GM12878 (cell line): ENCODE data around the gene LVRN. TPM values are rescaled to one million over a fixed set of nuclear protein-coding genes. Genes with fewer than 3 reads are reported as not detected.

Source experiments
- ATAC-seq: fragments of 200-7000 bp; cut with Tn5 transposase; 3 replicates; pipeline ENCODE4 v1.9.1; 2020; ENCODE audit warnings: mild to moderate bottlenecking, moderate library complexity
- BruUV-seq: library from RNA; stranded (reverse); fragments of 400-500 nt; replicated peaks from 2 replicates; lab custom pipeline; 2021; lab: Mats Ljungman, UMichigan
- CTCF ChIA-PET: fragments of 300-600 bp; sonication (Branson Sonifier 250); formaldehyde crosslinking; extraction: SDS; loops from one replicate; lab custom pipeline; 2021; ENCODE audit warnings: inconsistent platforms; lab: Yijun Ruan, JAX
- POLR2A ChIA-PET: fragments of 350-600 bp; formaldehyde crosslinking; extraction: SDS; loops from one replicate; lab custom pipeline; 2021; ENCODE audit warnings: inconsistent platforms; lab: Charles Lee
- RAD21 ChIA-PET: fragments of 300-600 bp; sonication (Branson Sonifier 250); formaldehyde crosslinking; loops from one replicate; lab custom pipeline; 2023; ENCODE audit warnings: antibody characterized with exemption; ENCODE audit not compliant: unreplicated experiment; lab: Charles Lee
- SMC1A ChIA-PET: fragments of 300-600 bp; sonication (Branson Sonifier 250); formaldehyde crosslinking; loops from one replicate; lab custom pipeline; 2023; ENCODE audit not compliant: unreplicated experiment, uncharacterized antibody; lab: Charles Lee
- DNase-seq: peaks from one replicate; pipeline ENCODE4 v3.0.0-alpha.2; 2011; ENCODE audit warnings: low read depth, low spot score
- FAIRE-seq: peaks from 3 replicates; lab custom pipeline; 2011; peaks lifted over from hg19 to GRCh38; lab: Jason Lieb, UNC
- H2AFZ ChIP-seq: 2 replicates; pipeline ENCODE4 v1.6.0; 2011; ENCODE audit warnings: low read depth, low read length, control low read depth; ENCODE audit not compliant: control insufficient read depth
- H3K27ac ChIP-seq: 2 replicates; pipeline ENCODE4 v1.5.1; 2011; ENCODE audit warnings: control low read depth; ENCODE audit not compliant: control insufficient read depth, insufficient read depth
- H3K27me3 ChIP-seq, 2 experiments: replicated peaks in 1 of 2; 2 replicates each; pipeline versions ENCODE4 v1.6.0 to v1.6.1; 2011; ENCODE audit warnings: low read length in 1 of 2; ENCODE audit not compliant: control insufficient read depth in 2 of 2, insufficient read depth in 2 of 2
- H3K36me3 ChIP-seq, 2 experiments: 2 replicates each; pipeline ENCODE4 v1.5.1; 2011; ENCODE audit warnings: low read length in 1 of 2; ENCODE audit not compliant: control insufficient read depth in 2 of 2, insufficient read depth in 2 of 2
- H3K4me1 ChIP-seq: 2 replicates; pipeline ENCODE4 v1.6.1; 2011; ENCODE audit warnings: mild to moderate bottlenecking, low read length, moderate library complexity, mixed read lengths; ENCODE audit not compliant: control insufficient read depth, insufficient read depth
- H3K4me2 ChIP-seq: 2 replicates; pipeline ENCODE4 v1.6.0; 2011; ENCODE audit warnings: control low read depth; ENCODE audit not compliant: control insufficient read depth, insufficient read depth
- H3K4me3 ChIP-seq: fragments of 200-600 bp; sonication (generic); 2 replicates; pipeline ENCODE4 v1.5.1; 2016
- H3K79me2 ChIP-seq: 2 replicates; pipeline ENCODE4 v1.6.0; 2011; ENCODE audit warnings: low read length; ENCODE audit not compliant: control insufficient read depth, insufficient read depth
- H3K9ac ChIP-seq: 2 replicates; pipeline ENCODE4 v1.8.0; 2011; ENCODE audit warnings: low read length, control low read depth, mixed read lengths; ENCODE audit not compliant: control insufficient read depth, insufficient read depth
- H3K9me3 ChIP-seq: replicated peaks from 3 replicates; pipeline ENCODE4 v1.5.1; 2011; ENCODE audit warnings: mild to moderate bottlenecking, low read length; ENCODE audit not compliant: control insufficient read depth, insufficient read depth
- H4K20me1 ChIP-seq: 2 replicates; pipeline ENCODE4 v1.6.0; 2011; ENCODE audit not compliant: control insufficient read depth, insufficient read depth
- BMI1 ChIP-seq: fragments of 450-650 bp; IDR thresholded peaks from 2 replicates; pipeline ENCODE4 v1.6.1; 2016; ENCODE audit warnings: mild to moderate bottlenecking, moderate library complexity, borderline replicate concordance
- POU2F2 ChIP-seq: IDR thresholded peaks from 3 replicates; pipeline ENCODE4 v1.6.1; 2011; ENCODE audit warnings: low read depth, mild to moderate bottlenecking, low read length, borderline replicate concordance
- SPI1 ChIP-seq: IDR thresholded peaks from 2 replicates; pipeline ENCODE4 v1.6.1; 2011; ENCODE audit warnings: low read depth, mild to moderate bottlenecking, low read length, moderate library complexity, borderline replicate concordance; ENCODE audit not compliant: insufficient read depth
- TBL1XR1 ChIP-seq: IDR thresholded peaks from 2 replicates; pipeline ENCODE4 v1.6.1; 2012; ENCODE audit warnings: low read depth, low read length, improper control_type of control experiment
- WGBS: methylation state at CpG from one replicate; pipeline ENCODE4 v1.1.6; 2016; ENCODE audit warnings: low lambda C conversion rate; ENCODE audit not compliant: insufficient replicate concordance, insufficient coverage; ENCODE audit errors: missing lambda C conversion rate; 5-methylcytosine and 5-hydroxymethylcytosine counted together
- in situ Hi-C: fragments of 300-500 bp; cut with MboI; formaldehyde crosslinking; loops from 9 replicates; pipeline ENCODE4 v1.14.3; 2018; ENCODE audit warnings: mixed read lengths
- intact Hi-C: fragments of 100-400 bp; cut with micrococcal nuclease; formaldehyde crosslinking; loops from one replicate; pipeline ENCODE4 v1.14.2; 2022; ENCODE audit not compliant: unreplicated experiment
- polyA plus RNA-seq, 11 experiments: library from polyadenylated mRNA; depleted of rRNA in 4 of 11; unstranded in 6 of 11; stranded (reverse) in 5 of 11; fragments of >200 nt; fragmentation: Nextera tagmentation in 4 of 11; fragmentation: Illumina TruSeq in 1 of 11; extraction: Ambion mirVana in 4 of 11; extraction: Trizol in 1 of 11; gene quantifications; 1 replicate in 1 of 11; 2 replicates in 10 of 11; pipeline versions ENCODE4 v1.2.1 to v1.2.3, GENCODE V29; 2011 to 2016; ENCODE audit warnings: inconsistent platforms in 2 of 11, missing spikeins in 2 of 11, low read depth in 1 of 11
- total RNA-seq, 4 experiments: library from RNA; depleted of rRNA in 3 of 4; stranded (reverse); fragments of >200 nt in 3 of 4; fragmentation: Illumina TruSeq in 1 of 4; extraction: Trizol in 1 of 4; gene quantifications; 2 replicates each; pipeline versions ENCODE4 v1.2.1 to v1.2.3, GENCODE V29; 2013 to 2021
- TF ChIP-seq, protein P1 (sequence below): IDR thresholded peaks from 2 replicates; pipeline ENCODE4 v1.6.1; 2011; ENCODE audit warnings: borderline replicate concordance, low read depth, mild to moderate bottlenecking, moderate library complexity, mixed read lengths, low read length; ENCODE audit not compliant: insufficient read depth; ENCODE audit errors: extremely low read length
- TF ChIP-seq, protein P2 (sequence below): IDR thresholded peaks from 2 replicates; pipeline ENCODE4 v1.6.1; 2011; ENCODE audit warnings: mild to moderate bottlenecking, low read depth, low read length, moderate library complexity; ENCODE audit not compliant: insufficient replicate concordance

LVRN gene
- total and polyA plus RNA-seq, 10 of the 15 experiments (the other 5 are each of a cell fraction or from before 2014, with no cell fraction given) = 0.04 to 0.87 (median 0.11) TPM; not detected in 4

DNA sequence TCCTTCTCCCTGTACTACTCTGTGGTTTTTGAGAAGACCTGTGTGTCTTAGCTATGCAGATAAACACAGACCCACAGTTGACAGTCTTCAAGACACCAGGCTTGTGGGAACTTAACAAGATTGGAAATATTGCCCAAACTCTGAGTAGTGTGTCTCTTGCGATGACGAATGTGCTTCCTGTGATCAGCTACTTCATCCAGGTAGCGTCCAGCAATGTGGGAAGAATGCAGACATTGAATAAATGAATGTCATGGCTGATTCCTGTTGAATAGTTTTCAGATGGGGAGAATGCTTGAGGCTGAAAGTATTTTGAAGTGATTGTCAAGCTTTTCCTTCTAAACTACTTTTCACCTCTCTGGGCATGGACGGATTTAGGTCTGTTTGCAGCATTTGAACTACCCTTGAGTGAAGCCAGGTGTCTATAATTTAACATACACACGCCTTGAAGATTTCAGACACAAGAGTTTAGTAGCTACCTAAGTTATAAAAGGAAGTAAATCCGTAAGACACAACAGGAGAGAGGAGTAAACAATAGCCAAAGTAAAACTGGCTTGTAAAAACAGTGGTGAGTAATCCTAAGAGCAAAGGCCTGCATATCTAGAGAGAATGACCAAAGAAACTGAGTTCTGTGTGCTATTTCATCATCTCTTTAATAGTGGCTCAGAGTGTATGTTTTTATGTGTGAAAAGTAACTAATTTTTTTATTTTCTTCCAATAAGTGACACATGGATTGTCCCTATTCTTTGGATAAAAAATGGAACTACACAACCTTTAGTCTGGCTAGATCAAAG, 40.0 kb downstream of the LVRN start:
- no peaks in the 10 kb centered on the region for H3K36me3 ChIP-seq
- TF ChIP-seq POU2F2 (no peak), BMI1 (no peak), TBL1XR1 (no peak), SPI1 (no peak)
- TF ChIP-seq, protein P1, sequence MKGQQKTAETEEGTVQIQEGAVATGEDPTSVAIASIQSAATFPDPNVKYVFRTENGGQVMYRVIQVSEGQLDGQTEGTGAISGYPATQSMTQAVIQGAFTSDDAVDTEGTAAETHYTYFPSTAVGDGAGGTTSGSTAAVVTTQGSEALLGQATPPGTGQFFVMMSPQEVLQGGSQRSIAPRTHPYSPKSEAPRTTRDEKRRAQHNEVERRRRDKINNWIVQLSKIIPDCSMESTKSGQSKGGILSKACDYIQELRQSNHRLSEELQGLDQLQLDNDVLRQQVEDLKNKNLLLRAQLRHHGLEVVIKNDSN = no peak
- TF ChIP-seq, protein P2, sequence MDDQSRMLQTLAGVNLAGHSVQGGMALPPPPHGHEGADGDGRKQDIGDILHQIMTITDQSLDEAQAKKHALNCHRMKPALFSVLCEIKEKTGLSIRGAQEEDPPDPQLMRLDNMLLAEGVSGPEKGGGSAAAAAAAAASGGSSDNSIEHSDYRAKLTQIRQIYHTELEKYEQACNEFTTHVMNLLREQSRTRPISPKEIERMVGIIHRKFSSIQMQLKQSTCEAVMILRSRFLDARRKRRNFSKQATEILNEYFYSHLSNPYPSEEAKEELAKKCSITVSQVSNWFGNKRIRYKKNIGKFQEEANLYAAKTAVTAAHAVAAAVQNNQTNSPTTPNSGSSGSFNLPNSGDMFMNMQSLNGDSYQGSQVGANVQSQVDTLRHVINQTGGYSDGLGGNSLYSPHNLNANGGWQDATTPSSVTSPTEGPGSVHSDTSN = no peak
- TF ChIP-seq, all 136 proteins: peak for 0
- ChIA-PET CTCF (no interaction called here), SMC1A (no interaction called here), POLR2A (interaction anchor here (0.6 kb wide), 1 partner anchor 310 kb away, joined by 3 read pairs; no protein-coding TSS in a partner anchor), RAD21 (no interaction called here)
- in situ Hi-C loops (no loop called here), intact Hi-C loops (no loop called here)
- H3K27ac ChIP-seq = no peak overlapping the region
- H3K79me2 ChIP-seq = no peaks in the 10 kb centered on the region
- H3K27me3 ChIP-seq = no peaks in the 10 kb centered on the region
- 51% methylated on average over 6 of the region's 6 CpGs for WGBS
- no peak overlapping the region for H2AFZ ChIP-seq
- H3K4me2 ChIP-seq = no peak overlapping the region
- DNase-seq = no peak
- H3K9ac ChIP-seq = no peak overlapping the region
- H3K9me3 ChIP-seq = no peaks in the 10 kb centered on the region
- FAIRE-seq = peak; percentile 7
- H4K20me1 ChIP-seq = no peaks in the 10 kb centered on the region
- ATAC-seq = no peak
- no TSS peak for BruUV-seq
- no peaks in the 10 kb centered on the region for H3K4me1 ChIP-seq
- no peak overlapping the region for H3K4me3 ChIP-seq
